Uterus (tissue), 4 donors: Measurements from ENCODE around the gene PATE1. TPM values are rescaled to one million over a fixed set of nuclear protein-coding genes. Genes with fewer than 3 reads are reported as not detected.

Experiments used
- DNase-seq, 2 donors: peaks; one replicate each; pipeline ENCODE4 v3.0.0-alpha.2; 2019 to 2020
- H3K27ac ChIP-seq, 2 donors: fragments of 200-600 bp; sonication (generic); 1 replicate in 1 of 2; 2 replicates in 1 of 2; pipeline ENCODE4 v1.5.1; 2016 to 2018
- H3K27me3 ChIP-seq, 2 donors: fragments of 200-600 bp; sonication (generic); one replicate each; pipeline ENCODE4 v1.5.1; 2018 to 2019; ENCODE audit warnings: control low read depth in 1 of 2
- H3K36me3 ChIP-seq, 2 donors: fragments of 200-600 bp; sonication (generic); one replicate each; pipeline ENCODE4 v1.5.1; 2019; ENCODE audit warnings: control low read depth in 1 of 2
- H3K4me1 ChIP-seq, 2 donors: fragments of 200-600 bp; sonication (generic); one replicate each; pipeline ENCODE4 v1.5.1; 2018 to 2019; ENCODE audit warnings: control low read depth in 1 of 2
- H3K4me3 ChIP-seq, 2 donors: fragments of 200-600 bp; sonication (generic); 1 replicate in 1 of 2; 2 replicates in 1 of 2; pipeline ENCODE4 v1.5.1; 2018 to 2019; ENCODE audit warnings: mild to moderate bottlenecking in 1 of 2
- H3K9me3 ChIP-seq, 2 donors: fragments of 200-600 bp; sonication (generic); one replicate each; pipeline ENCODE4 v1.5.1; 2019; ENCODE audit warnings: control low read depth in 1 of 2
- CTCF ChIP-seq, 4 experiments: fragments of 200-600 bp in 2 of 4; fragments of 450-650 bp in 2 of 4; sonication (generic) in 2 of 4; IDR thresholded peaks; one replicate each; pipeline ENCODE4 v1.5.1; 2016 to 2019; ENCODE audit warnings: antibody characterized with exemption in 4 of 4, mild to moderate bottlenecking in 2 of 4, moderate library complexity in 1 of 4
- POLR2A ChIP-seq, 2 donors: fragments of 450-650 bp; IDR thresholded peaks; one replicate each; pipeline ENCODE4 v1.6.1; 2016; ENCODE audit warnings: antibody characterized with exemption in 2 of 2, mild to moderate bottlenecking in 1 of 2, moderate library complexity in 1 of 2
- intact Hi-C: fragments of 100-400 bp; cut with DNase I; formaldehyde crosslinking; loops from one replicate; pipeline ENCODE4 v1.15.1; 2023; ENCODE audit warnings: low total_unique reads
- total RNA-seq, 4 donors: library from RNA; depleted of rRNA in 3 of 4; stranded (reverse); fragments of >200 nt in 3 of 4; gene quantifications; one replicate each; pipeline versions ENCODE4 v1.1.0 to v1.2.4, GENCODE V29; 2014 to 2023
- donor health status: DM: yes; HTN: yes; CAD: no.

The PATE1 gene
- total RNA-seq, 4 donors from 2014 or later: not detected

- DNase-seq: no peak
- no peak overlapping the region for H3K4me3 ChIP-seq
- H3K9me3 ChIP-seq: no peaks in the 10 kb centered on the region
- H3K4me1 ChIP-seq: no peaks in the 10 kb centered on the region
- H3K36me3 ChIP-seq: no peaks in the 10 kb centered on the region
- TF ChIP-seq CTCF (IDR thresholded peaks at IDR 0.05) (no peak), POLR2A (IDR thresholded peaks at IDR 0.05) (no peak)
- intact Hi-C loops: no loop called here
- no peak overlapping the region for H3K27ac ChIP-seq
- no peaks in the 10 kb centered on the region for H3K27me3 ChIP-seq
Measured at GRCh38 chr11:125756050-125756449, 10.0 kb downstream of the PATE1 start.

- H3K27me3 ChIP-seq: no peaks in the 10 kb centered on the region
- no peak overlapping the region for H3K4me3 ChIP-seq
- no peaks in the 10 kb centered on the region for H3K4me1 ChIP-seq
- H3K9me3 ChIP-seq: peaks cover 0 to 4% of the 10 kb centered on the region in 2 donors
- intact Hi-C loops: no loop called here
- no peak for DNase-seq
- TF ChIP-seq CTCF (IDR thresholded peaks at IDR 0.05) (no peak), POLR2A (IDR thresholded peaks at IDR 0.05) (no peak)
- no peaks in the 10 kb centered on the region for H3K36me3 ChIP-seq
- H3K27ac ChIP-seq: no peak overlapping the region
Measured at GRCh38 chr11:125762445-125762844, 16.4 kb downstream of the PATE1 start.

- H3K9me3 ChIP-seq: peaks cover 0 to 4% of the 10 kb centered on the region in 2 donors
- no peaks in the 10 kb centered on the region for H3K27me3 ChIP-seq
- H3K27ac ChIP-seq: no peak overlapping the region
- no peak for DNase-seq
- TF ChIP-seq POLR2A (IDR thresholded peaks at IDR 0.05) (no peak), CTCF (IDR thresholded peaks at IDR 0.05) (no peak)
- no peak overlapping the region for H3K4me3 ChIP-seq
- intact Hi-C loops: no loop called here
- H3K4me1 ChIP-seq: no peaks in the 10 kb centered on the region
- H3K36me3 ChIP-seq: no peaks in the 10 kb centered on the region
Measured at GRCh38 chr11:125763483-125763882, 17.4 kb downstream of the PATE1 start.

- no peaks in the 10 kb centered on the region for H3K4me1 ChIP-seq
- DNase-seq: no peak
- H3K9me3 ChIP-seq: peaks cover 0 to 4% of the 10 kb centered on the region in 2 donors
- no peak for TF ChIP-seq CTCF (IDR thresholded peaks at IDR 0.05)
- no peak for TF ChIP-seq POLR2A (IDR thresholded peaks at IDR 0.05)
- no peak overlapping the region for H3K4me3 ChIP-seq
- H3K27ac ChIP-seq: no peak overlapping the region
- H3K27me3 ChIP-seq: no peaks in the 10 kb centered on the region
- intact Hi-C loops: no loop called here
- no peaks in the 10 kb centered on the region for H3K36me3 ChIP-seq
Measured at GRCh38 chr11:125766251-125766650, 20.2 kb downstream of the PATE1 start.

GRCh38 chr11:125768336-125769046 is 22.4 kb downstream of the PATE1 start:
- DNase-seq: no peak
- Histone ChIP-seq H3K4me3 (no peak overlapping the region), H3K9me3 (no peaks in the 10 kb centered on the region), H3K27ac (no peak overlapping the region), H3K27me3 (no peaks in the 10 kb centered on the region), H3K4me1 (no peaks in the 10 kb centered on the region), H3K36me3 (no peaks in the 10 kb centered on the region)
- TF ChIP-seq CTCF (IDR thresholded peaks at IDR 0.05) (no peak), POLR2A (IDR thresholded peaks at IDR 0.05) (no peak)
- intact Hi-C loops: no loop called here
